HEK293T (cell line): Measurements from ENCODE around the gene SMPD2.

ENCODE experiments used
- CTCF ChIA-PET: fragments of 350-600 bp; formaldehyde crosslinking; extraction: SDS; loops from one replicate; lab custom pipeline; 2021; ENCODE audit warnings: antibody characterized with exemption, inconsistent platforms; lab: Yijun Ruan, JAX
- POLR2A ChIA-PET: fragments of 350-600 bp; formaldehyde crosslinking; extraction: SDS; loops from one replicate; lab custom pipeline; 2020; ENCODE audit warnings: antibody characterized with exemption, inconsistent platforms; lab: Yijun Ruan, JAX
- DNase-seq: peaks from one replicate; pipeline ENCODE4 v3.0.0; 2012; ENCODE audit warnings: mixed read lengths; ENCODE audit errors: extremely low spot score
- ARNT ChIP-seq: fragments of 450-650 bp; IDR thresholded peaks from 2 replicates; pipeline ENCODE4 v1.6.1; 2017; ENCODE audit warnings: mild to moderate bottlenecking
- BHLHE40 ChIP-seq: fragments of 450-650 bp; IDR thresholded peaks from 2 replicates; pipeline ENCODE4 v1.6.1; 2016; ENCODE audit warnings: mild to moderate bottlenecking, moderate library complexity, borderline replicate concordance
- CTBP1 ChIP-seq: fragments of 450-650 bp; IDR thresholded peaks from 2 replicates; pipeline ENCODE4 v1.6.1; 2016; ENCODE audit warnings: borderline replicate concordance
- ELF4 ChIP-seq: fragments of 450-650 bp; IDR thresholded peaks from 2 replicates; pipeline ENCODE4 v1.6.1; 2017; ENCODE audit warnings: antibody characterized with exemption
- FOXA1 ChIP-seq: fragments of 450-650 bp; IDR thresholded peaks from 2 replicates; pipeline ENCODE4 v1.6.1; 2016; ENCODE audit warnings: mild to moderate bottlenecking
- FOXK2 ChIP-seq: fragments of 450-650 bp; IDR thresholded peaks from 2 replicates; pipeline ENCODE4 v1.6.1; 2016; ENCODE audit warnings: mild to moderate bottlenecking
- FOXM1 ChIP-seq: fragments of 450-650 bp; IDR thresholded peaks from 2 replicates; pipeline ENCODE4 v1.6.1; 2017; ENCODE audit warnings: mild to moderate bottlenecking, borderline replicate concordance
- HDGF ChIP-seq: fragments of 450-650 bp; IDR thresholded peaks from 2 replicates; pipeline ENCODE4 v1.6.1; 2017; ENCODE audit warnings: antibody characterized with exemption, borderline replicate concordance
- L3MBTL2 ChIP-seq: fragments of 450-650 bp; conservative IDR thresholded peaks from 2 replicates; pipeline ENCODE4 v1.6.1; 2016; ENCODE audit warnings: mild to moderate bottlenecking
- LEF1 ChIP-seq: fragments of 450-650 bp; IDR thresholded peaks from 2 replicates; pipeline ENCODE4 v1.6.1; 2017; ENCODE audit warnings: mild to moderate bottlenecking, borderline replicate concordance
- NFRKB ChIP-seq: fragments of 450-650 bp; IDR thresholded peaks from 2 replicates; pipeline ENCODE4 v1.6.1; 2016; ENCODE audit warnings: mild to moderate bottlenecking, moderate library complexity
- PKNOX1 ChIP-seq: fragments of 450-650 bp; IDR thresholded peaks from 2 replicates; pipeline ENCODE4 v1.6.1; 2016
- SP1 ChIP-seq: fragments of 450-650 bp; IDR thresholded peaks from 2 replicates; pipeline ENCODE4 v1.6.1; 2017
- SUZ12 ChIP-seq: fragments of 450-650 bp; IDR thresholded peaks from 2 replicates; pipeline ENCODE4 v1.6.1; 2016; ENCODE audit warnings: mild to moderate bottlenecking
- TARDBP ChIP-seq: fragments of 450-650 bp; IDR thresholded peaks from 2 replicates; pipeline ENCODE4 v1.6.1; 2016
- ZNF384 ChIP-seq: fragments of 450-650 bp; IDR thresholded peaks from 2 replicates; pipeline ENCODE4 v1.6.1; 2016

The SMPD2 gene

GRCh38 chr6:109443425-109443950 is 3.0 kb downstream of the SMPD2 start:
- TF ChIP-seq ZNF384, result no peak
- no peak for TF ChIP-seq HDGF
- TF ChIP-seq NFRKB, result no peak
- no peak for TF ChIP-seq L3MBTL2
- no peak for TF ChIP-seq FOXM1
- no peak for TF ChIP-seq ELF4
- no peak for TF ChIP-seq FOXA1
- TF ChIP-seq TARDBP, result no peak
- no peak for TF ChIP-seq ARNT
- TF ChIP-seq FOXK2, result no peak
- no peak for TF ChIP-seq PKNOX1
- no peak for TF ChIP-seq SP1
- TF ChIP-seq CTBP1, result no peak
- no peak for TF ChIP-seq SUZ12
- CTCF ChIA-PET, result interaction anchor here (1.0 to 1.5 kb wide), 2 partner anchors 10 to 21 kb away, joined by 3 to 5 read pairs; no protein-coding TSS in a partner anchor
- POLR2A ChIA-PET, result interaction anchor here (1.0 to 6.8 kb wide), 4 partner anchors 11 to 61 kb away, joined by 3 to 39 read pairs (median 4); partner anchors contain the start of genes CD164 and MICAL1
- DNase-seq, result no peak

- POLR2A ChIA-PET, result interaction anchor here (0.9 to 6.8 kb wide), 2 partner anchors 9 to 63 kb away, joined by 4 to 39 read pairs; partner anchors contain the start of genes CD164 and MICAL1
- no peak for TF ChIP-seq NFRKB
- DNase-seq, result no peak
- CTCF ChIA-PET, result no interaction called here
Observed at GRCh38 chr6:109445382-109445781, 4.9 kb downstream of the SMPD2 start.

- DNase-seq, result no peak
- no peak for TF ChIP-seq FOXM1
- ChIA-PET POLR2A (no interaction called here), CTCF (no interaction called here)
Observed at GRCh38 chr6:109446072-109446471, 5.5 kb downstream of the SMPD2 start.

- CTCF ChIA-PET, result no interaction called here
- DNase-seq, result no peak
- TF ChIP-seq FOXA1 (no peak), FOXK2 (no peak), ELF4 (no peak), L3MBTL2 (no peak), BHLHE40 (no peak), CTBP1 (no peak), ARNT (no peak), SP1 (no peak), HDGF (no peak), SUZ12 (no peak), LEF1 (no peak), FOXM1 (no peak), ZNF384 (no peak)
- POLR2A ChIA-PET, result no interaction called here
Observed at GRCh38 chr6:109446541-109446940, 6.0 kb downstream of the SMPD2 start.

- ChIA-PET POLR2A (no interaction called here), CTCF (no interaction called here)
- DNase-seq, result no peak
- TF ChIP-seq FOXK2, result no peak
- no peak for TF ChIP-seq ELF4
- TF ChIP-seq PKNOX1, result no peak
- no peak for TF ChIP-seq SP1
- TF ChIP-seq L3MBTL2, result no peak
- no peak for TF ChIP-seq BHLHE40
- TF ChIP-seq TARDBP, result no peak
- no peak for TF ChIP-seq ARNT
- no peak for TF ChIP-seq CTBP1
- TF ChIP-seq ZNF384, result no peak
- no peak for TF ChIP-seq HDGF
- no peak for TF ChIP-seq FOXM1
- TF ChIP-seq SUZ12, result no peak
Observed at GRCh38 chr6:109447087-109447486, 6.6 kb downstream of the SMPD2 start.

GRCh38 chr6:109447878-109448555 is 7.5 kb downstream of the SMPD2 start:
- CTCF ChIA-PET, result interaction anchor here (0.6 kb wide), 2 partner anchors 328 to 596 kb away, joined by 3 to 4 read pairs; no protein-coding TSS in a partner anchor
- TF ChIP-seq SP1 (no peak), CTBP1 (no peak)
- no peak for DNase-seq
- POLR2A ChIA-PET, result interaction anchor here (1.6 kb wide), 1 partner anchor 9 kb away, joined by 3 read pairs; no protein-coding TSS in a partner anchor

- DNase-seq, result no peak
- CTCF ChIA-PET, result interaction anchor here (0.6 kb wide), 2 partner anchors 329 to 595 kb away, joined by 3 to 4 read pairs; no protein-coding TSS in a partner anchor
- POLR2A ChIA-PET, result interaction anchor here (1.6 kb wide), 1 partner anchor 9 kb away, joined by 3 read pairs; no protein-coding TSS in a partner anchor
- no peak for TF ChIP-seq ELF4
Observed at GRCh38 chr6:109448615-109449014, 8.1 kb downstream of the SMPD2 start.
